HepG2 (cell line): ENCODE measurements around the gene PPP4R4. TPM values are rescaled to one million over a fixed set of nuclear protein-coding genes. Genes with fewer than 3 reads are reported as not detected.

Experiments
- ARID2 ChIP-seq: sonication (generic); formaldehyde crosslinking; IDR thresholded peaks from 2 replicates; pipeline ENCODE4 v1.8.1; 2022; ENCODE audit warnings: mild to moderate bottlenecking, missing genetic modification reagents, borderline replicate concordance
- CBX5 ChIP-seq: sonication (generic); formaldehyde crosslinking; IDR thresholded peaks from 2 replicates; pipeline ENCODE4 v1.4.0; 2020; ENCODE audit warnings: missing genetic modification reagents, borderline replicate concordance
- HIVEP1 ChIP-seq: sonication (generic); formaldehyde crosslinking; IDR thresholded peaks from 2 replicates; pipeline ENCODE4 v1.4.0; 2020; ENCODE audit warnings: mild to moderate bottlenecking, missing genetic modification reagents
- HNF1B ChIP-seq: sonication (generic); formaldehyde crosslinking; IDR thresholded peaks from 2 replicates; pipeline ENCODE4 v1.5.1; 2020; ENCODE audit warnings: mild to moderate bottlenecking, moderate library complexity, missing genetic modification reagents
- IRF1 ChIP-seq: sonication (generic); formaldehyde crosslinking; IDR thresholded peaks from 2 replicates; pipeline ENCODE4 v1.4.0; 2020; ENCODE audit warnings: low read depth, mild to moderate bottlenecking, missing genetic modification reagents
- LCORL ChIP-seq, 2 experiments: fragments of 450-650 bp in 1 of 2; sonication (generic) in 1 of 2; formaldehyde crosslinking in 1 of 2; IDR thresholded peaks; 2 replicates each; pipeline versions ENCODE4 v1.5.0 to v1.6.1; 2017 to 2020; ENCODE audit warnings: antibody characterized with exemption in 1 of 2, missing genetic modification reagents in 1 of 2
- MBNL3 ChIP-seq: fragments of 250-450 bp; sonication (Bioruptor Pico); conservative IDR thresholded peaks from 2 replicates; pipeline ENCODE4 v1.8.0; 2022; ENCODE audit warnings: mild to moderate bottlenecking, inconsistent platforms
- MYNN ChIP-seq: sonication (generic); formaldehyde crosslinking; IDR thresholded peaks from 2 replicates; pipeline ENCODE4 v1.4.0; 2020; ENCODE audit warnings: mild to moderate bottlenecking, low read depth, missing genetic modification reagents
- RXRA ChIP-seq: sonication (generic); formaldehyde crosslinking; IDR thresholded peaks from 2 replicates; pipeline ENCODE4 v1.5.1; 2020; ENCODE audit warnings: missing genetic modification reagents
- SNAPC2 ChIP-seq: sonication (generic); formaldehyde crosslinking; IDR thresholded peaks from 2 replicates; pipeline ENCODE4 v1.8.1; 2022; ENCODE audit warnings: mild to moderate bottlenecking, missing genetic modification reagents
- SNAPC4 ChIP-seq: sonication (generic); formaldehyde crosslinking; IDR thresholded peaks from 2 replicates; pipeline ENCODE4 v1.4.0; 2020; ENCODE audit warnings: mild to moderate bottlenecking, missing genetic modification reagents
- STAG1 ChIP-seq: sonication (generic); formaldehyde crosslinking; IDR thresholded peaks from 2 replicates; pipeline ENCODE4 v1.4.0; 2020; ENCODE audit warnings: missing genetic modification reagents
- ZNF362 ChIP-seq: sonication (generic); formaldehyde crosslinking; IDR thresholded peaks from 2 replicates; pipeline ENCODE4 v1.4.0; 2020; ENCODE audit warnings: missing genetic modification reagents, mild to moderate bottlenecking, borderline replicate concordance
- ZNF547 ChIP-seq: sonication (generic); formaldehyde crosslinking; IDR thresholded peaks from 2 replicates; pipeline ENCODE4 v1.5.1; 2020; ENCODE audit warnings: mild to moderate bottlenecking, missing genetic modification reagents
- ZNF672 ChIP-seq: sonication (generic); formaldehyde crosslinking; IDR thresholded peaks from 2 replicates; pipeline ENCODE4 v1.8.1; 2022; ENCODE audit warnings: missing genetic modification reagents
- polyA plus RNA-seq, 8 experiments: library from polyadenylated mRNA; depleted of rRNA in 3 of 8; stranded (reverse) in 7 of 8; unstranded in 1 of 8; fragments of >200 nt; fragmentation: Illumina TruSeq in 4 of 8; extraction: Trizol in 4 of 8; gene quantifications; 2 replicates each; pipeline versions ENCODE4 v1.2.1 to v1.2.3, GENCODE V29; 2011 to 2016; ENCODE audit warnings: low read depth in 4 of 8, missing spikeins in 1 of 8, mixed read lengths in 1 of 8; ENCODE audit not compliant: insufficient read depth in 1 of 8
- total RNA-seq, 5 experiments: library from RNA; depleted of rRNA; stranded (reverse); fragments of >200 nt; fragmentation: Illumina TruSeq; extraction: Trizol; gene quantifications; 2 replicates each; pipeline ENCODE4 v1.2.3, GENCODE V29; 2016; ENCODE audit warnings: low read depth in 1 of 5
- TF ChIP-seq, protein P1 (sequence below): fragments of 450-650 bp; IDR thresholded peaks from 2 replicates; pipeline ENCODE4 v1.6.1; 2016
- TF ChIP-seq, protein P2 (sequence below): sonication (generic); formaldehyde crosslinking; IDR thresholded peaks from 2 replicates; pipeline ENCODE4 v1.5.0; 2020; ENCODE audit warnings: missing genetic modification reagents

PPP4R4 gene
- total and polyA plus RNA-seq, 2 of the 13 experiments (the other 11 are each of a cell fraction or from before 2014, with no cell fraction given) = 9.5 to 19.8 TPM

- TF ChIP-seq SNAPC4 (CRISPR knock-in tag) = no peak
- no peak for TF ChIP-seq ZNF672 (CRISPR knock-in tag)
- no peak for TF ChIP-seq MBNL3 (CRISPR knock-in tag)
- TF ChIP-seq LCORL (IDR thresholded peaks at IDR 0.05) = no peak
- TF ChIP-seq LCORL (CRISPR knock-in tag; IDR thresholded peaks at IDR 0.05) = peak; percentile 83
- no peak for TF ChIP-seq IRF1
- 0 out of 2 replicates have a peak, but pooled peaks have one; percentile 27 for TF ChIP-seq RXRA
- TF ChIP-seq, protein P1, sequence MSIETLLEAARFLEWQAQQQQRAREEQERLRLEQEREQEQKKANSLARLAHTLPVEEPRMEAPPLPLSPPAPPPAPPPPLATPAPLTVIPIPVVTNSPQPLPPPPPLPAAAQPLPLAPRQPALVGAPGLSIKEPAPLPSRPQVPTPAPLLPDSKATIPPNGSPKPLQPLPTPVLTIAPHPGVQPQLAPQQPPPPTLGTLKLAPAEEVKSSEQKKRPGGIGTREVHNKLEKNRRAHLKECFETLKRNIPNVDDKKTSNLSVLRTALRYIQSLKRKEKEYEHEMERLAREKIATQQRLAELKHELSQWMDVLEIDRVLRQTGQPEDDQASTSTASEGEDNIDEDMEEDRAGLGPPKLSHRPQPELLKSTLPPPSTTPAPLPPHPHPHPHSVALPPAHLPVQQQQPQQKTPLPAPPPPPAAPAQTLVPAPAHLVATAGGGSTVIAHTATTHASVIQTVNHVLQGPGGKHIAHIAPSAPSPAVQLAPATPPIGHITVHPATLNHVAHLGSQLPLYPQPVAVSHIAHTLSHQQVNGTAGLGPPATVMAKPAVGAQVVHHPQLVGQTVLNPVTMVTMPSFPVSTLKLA = no peak
- TF ChIP-seq ZNF362 (CRISPR knock-in tag) = peak; percentile 45; the same call in 1 of the 2 replicates
- TF ChIP-seq, protein P2, sequence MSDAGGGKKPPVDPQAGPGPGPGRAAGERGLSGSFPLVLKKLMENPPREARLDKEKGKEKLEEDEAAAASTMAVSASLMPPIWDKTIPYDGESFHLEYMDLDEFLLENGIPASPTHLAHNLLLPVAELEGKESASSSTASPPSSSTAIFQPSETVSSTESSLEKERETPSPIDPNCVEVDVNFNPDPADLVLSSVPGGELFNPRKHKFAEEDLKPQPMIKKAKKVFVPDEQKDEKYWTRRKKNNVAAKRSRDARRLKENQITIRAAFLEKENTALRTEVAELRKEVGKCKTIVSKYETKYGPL = no peak
- TF ChIP-seq ZNF547 (CRISPR knock-in tag) = no peak
- peak; percentile 68 for TF ChIP-seq HNF1B (CRISPR knock-in tag)
- TF ChIP-seq CBX5 (CRISPR knock-in tag) = peak; percentile 75; the same call in 1 of the 2 replicates
- TF ChIP-seq MYNN (CRISPR knock-in tag) = no peak
- no peak for TF ChIP-seq HIVEP1 (CRISPR knock-in tag)
- TF ChIP-seq SNAPC2 (CRISPR knock-in tag) = no peak
- peak; percentile 98 for TF ChIP-seq STAG1 (CRISPR knock-in tag)
- no peak for TF ChIP-seq ARID2 (CRISPR knock-in tag)
Observed at GRCh38 chr14:94136575-94137331, 37.4 kb upstream of the PPP4R4 start (continued).
